Measurements from ENCODE around the gene FBXO34. TPM values are rescaled to one million over a fixed set of nuclear protein-coding genes. Genes with fewer than 3 reads are reported as not detected.
"Not testable (repeated sequence)": the region's sequence is repeated elsewhere in the genome, so short reads cannot be mapped to it uniquely, and the experiment has no call there.

Gene FBXO34
- total and polyA plus RNA-seq, 2 of the 13 experiments (the other 11 are each of a cell fraction or from before 2014, with no cell fraction given): 8.8 to 13.5 TPM

GRCh38 chr14:55341781-55342180 lies 70.6 kb downstream of the FBXO34 start (continued):
- TF ChIP-seq BCLAF1 (IDR thresholded peaks at IDR 0.05) (no peak), ZNF264 (CRISPR knock-in tag; IDR thresholded peaks at IDR 0.05) (no peak), ZNF564 (CRISPR knock-in tag; IDR thresholded peaks at IDR 0.05) (no peak)

- POLR2A ChIA-PET; intact Hi-C loops (cut with micrococcal nuclease; ENCODE audit: unreplicated experiment); H3K4me2 ChIP-seq (ENCODE audit: low read depth, low read length); H3K9ac ChIP-seq (ENCODE audit: insufficient read depth, low read depth, low read length); H3K27ac ChIP-seq (ENCODE audit: extremely low read length, insufficient read depth, low read length); FAIRE-seq; H3K36me3 ChIP-seq (replicated peaks in 1 of 2; ENCODE audit: control insufficient read depth in 1 of 2, insufficient read depth in 2 of 2, low read length in 2 of 2); H3K9me3 ChIP-seq (ENCODE audit: low read length); H3K4me3 ChIP-seq (replicated peaks in 1 of 3; ENCODE audit: insufficient read depth in 1 of 3, low read depth in 2 of 3, low read length in 3 of 3); CTCF ChIA-PET (ENCODE audit: low intra/inter-chr PET ratio, low total read pairs); H4K20me1 ChIP-seq (ENCODE audit: insufficient read depth, low read length); H3K4me1 ChIP-seq (ENCODE audit: insufficient read depth, low read length); DNase-seq (ENCODE audit: low spot score); in situ Hi-C loops (cut with HindIII; ENCODE audit: extremely low pct_ligation_motif_present, low pct_unique_long_range_greater_than_20kb); H3K27me3 ChIP-seq (ENCODE audit: control insufficient read depth in 1 of 2, insufficient read depth in 2 of 2, low read length in 2 of 2); ATAC-seq; BruUV-seq (replicated peaks); H2AFZ ChIP-seq (ENCODE audit: low read length): not testable (repeated sequence)
- 47% methylated on average over 6 of the region's 6 CpGs for WGBS (ENCODE audit: low lambda C conversion rate)
- H3K79me2 ChIP-seq (ENCODE audit: insufficient read depth, low read length): peaks cover 42% of the 10 kb centered on the region
These were observed 73.5 kb downstream of the FBXO34 start for GRCh38 chr14:55344582-55345163.

GRCh38 chr14:55347040-55347439 lies 75.8 kb downstream of the FBXO34 start:
- Histone ChIP-seq H3K9me3 (ENCODE audit: low read length) (no peaks in the 10 kb centered on the region), H3K36me3 (replicated peaks in 1 of 2; ENCODE audit: control insufficient read depth in 1 of 2, insufficient read depth in 2 of 2, low read length in 2 of 2) (peaks cover 12 to 20% of the 10 kb centered on the region in 2 experiments), H3K4me1 (ENCODE audit: insufficient read depth, low read length) (no peaks in the 10 kb centered on the region), H2AFZ (ENCODE audit: low read length) (no peak overlapping the region), H4K20me1 (ENCODE audit: insufficient read depth, low read length) (peaks cover 5% of the 10 kb centered on the region; the same call in 1 of the 2 replicates), H3K27ac (ENCODE audit: extremely low read length, insufficient read depth, low read length) (no peak overlapping the region), H3K4me3 (replicated peaks in 1 of 3; ENCODE audit: insufficient read depth in 1 of 3, low read depth in 2 of 3, low read length in 3 of 3) (no peak overlapping the region), H3K9ac (ENCODE audit: insufficient read depth, low read depth, low read length) (no peak overlapping the region), H3K4me2 (ENCODE audit: low read depth, low read length) (no peak overlapping the region), H3K79me2 (ENCODE audit: insufficient read depth, low read length) (peaks cover 27% of the 10 kb centered on the region), H3K27me3 (ENCODE audit: control insufficient read depth in 1 of 2, insufficient read depth in 2 of 2, low read length in 2 of 2) (no peaks in the 10 kb centered on the region)
- no peak for DNase-seq (ENCODE audit: low spot score)
- intact Hi-C loops (cut with micrococcal nuclease; ENCODE audit: unreplicated experiment): no loop called here
- no peak for ATAC-seq
- no peak for FAIRE-seq
- ChIA-PET CTCF (ENCODE audit: low intra/inter-chr PET ratio, low total read pairs) (no interaction called here), POLR2A (no interaction called here)
- WGBS (ENCODE audit: low lambda C conversion rate): 96% methylated on average over 1 of the region's 1 CpG
- no TSS peak for BruUV-seq (replicated peaks)
- in situ Hi-C loops (cut with HindIII; ENCODE audit: extremely low pct_ligation_motif_present, low pct_unique_long_range_greater_than_20kb): no loop called here
- TF ChIP-seq ATM (IDR thresholded peaks at IDR 0.05; ENCODE audit: borderline replicate concordance) (no peak), ZNF703 (CRISPR knock-in tag; IDR thresholded peaks at IDR 0.05; ENCODE audit: borderline replicate concordance) (no peak), HHEX (CRISPR knock-in tag; IDR thresholded peaks at IDR 0.05) (no peak), NCOR1 (IDR thresholded peaks at IDR 0.05; ENCODE audit: borderline replicate concordance, low read length) (no peak), ZFP41 (CRISPR knock-in tag; IDR thresholded peaks at IDR 0.05; ENCODE audit: borderline replicate concordance) (no peak), PTBP1 (IDR thresholded peaks at IDR 0.05; ENCODE audit: low read depth, low read length, poor library complexity, severe bottlenecking) (no peak), ONECUT2 (CRISPR knock-in tag; IDR thresholded peaks at IDR 0.05) (no peak), NFE2L1 (CRISPR knock-in tag; IDR thresholded peaks at IDR 0.05; ENCODE audit: borderline replicate concordance) (no peak), ZMYM2 (CRISPR knock-in tag; IDR thresholded peaks at IDR 0.05) (no peak), ZNF496 (CRISPR knock-in tag; IDR thresholded peaks at IDR 0.05; ENCODE audit: insufficient replicate concordance) (no peak), MTA1 (CRISPR knock-in tag; IDR thresholded peaks at IDR 0.05; ENCODE audit: borderline replicate concordance) (no peak), RBAK (CRISPR knock-in tag; IDR thresholded peaks at IDR 0.05) (no peak), KDM5B (CRISPR knock-in tag; IDR thresholded peaks at IDR 0.05; ENCODE audit: borderline replicate concordance) (no peak)

All from HepG2 (cell line).